ENCODE results near the gene IFITM5. TPM values are rescaled to one million over a fixed set of nuclear protein-coding genes. Genes with fewer than 3 reads are reported as not detected.

IFITM5 gene
- total and polyA plus RNA-seq, 9 of the 15 experiments (the other 6 are each of a cell fraction or from before 2014, with no cell fraction given): 0.19 TPM; not detected in 8

GRCh38 chr11:269146-269890 lies 30.0 kb downstream of the IFITM5 start (continued):
- TF ChIP-seq ZNF609 (CRISPR knock-in tag; IDR thresholded peaks at IDR 0.05; ENCODE audit: borderline replicate concordance) (no peak), EP400 (IDR thresholded peaks at IDR 0.05) (peak; percentile 85), GABPB1 (CRISPR knock-in tag; IDR thresholded peaks at IDR 0.05) (no peak), PKNOX1 (IDR thresholded peaks at IDR 0.05) (peak; percentile 90), MTF1 (CRISPR knock-in tag; IDR thresholded peaks at IDR 0.05; ENCODE audit: borderline replicate concordance) (no peak), CXXC5 (CRISPR knock-in tag; IDR thresholded peaks at IDR 0.05) (peak; percentile 72), SAFB2 (IDR thresholded peaks at IDR 0.05; ENCODE audit: borderline replicate concordance, low read depth, low read length, severe bottlenecking) (no peak), CEBPG (CRISPR knock-in tag; IDR thresholded peaks at IDR 0.05) (peak; percentile 99), CEBPG (tag; conservative IDR thresholded peaks at IDR 0.05 in 1 of 2, IDR thresholded peaks at IDR 0.05 in 1 of 2) (peak; percentile 99 to 100), TAF7 (tag; IDR thresholded peaks at IDR 0.05) (peak; percentile 38; the same call in 1 of the 2 replicates), HCFC1 (IDR thresholded peaks at IDR 0.05; ENCODE audit: low read depth, low read length) (no peak), MTA3 (IDR thresholded peaks at IDR 0.05; ENCODE audit: borderline replicate concordance) (no peak; the same call in 1 of the 2 replicates), HDAC2 (IDR thresholded peaks at IDR 0.05) (0 out of 2 replicates have a peak, but pooled peaks have one; percentile 11), SRSF9 (IDR thresholded peaks at IDR 0.05; ENCODE audit: borderline replicate concordance, low read depth, low read length) (no peak)
- TF ChIP-seq, protein P1, sequence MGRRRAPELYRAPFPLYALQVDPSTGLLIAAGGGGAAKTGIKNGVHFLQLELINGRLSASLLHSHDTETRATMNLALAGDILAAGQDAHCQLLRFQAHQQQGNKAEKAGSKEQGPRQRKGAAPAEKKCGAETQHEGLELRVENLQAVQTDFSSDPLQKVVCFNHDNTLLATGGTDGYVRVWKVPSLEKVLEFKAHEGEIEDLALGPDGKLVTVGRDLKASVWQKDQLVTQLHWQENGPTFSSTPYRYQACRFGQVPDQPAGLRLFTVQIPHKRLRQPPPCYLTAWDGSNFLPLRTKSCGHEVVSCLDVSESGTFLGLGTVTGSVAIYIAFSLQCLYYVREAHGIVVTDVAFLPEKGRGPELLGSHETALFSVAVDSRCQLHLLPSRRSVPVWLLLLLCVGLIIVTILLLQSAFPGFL (CRISPR knock-in tag; IDR thresholded peaks at IDR 0.05): no peak
- TF ChIP-seq, protein P2, sequence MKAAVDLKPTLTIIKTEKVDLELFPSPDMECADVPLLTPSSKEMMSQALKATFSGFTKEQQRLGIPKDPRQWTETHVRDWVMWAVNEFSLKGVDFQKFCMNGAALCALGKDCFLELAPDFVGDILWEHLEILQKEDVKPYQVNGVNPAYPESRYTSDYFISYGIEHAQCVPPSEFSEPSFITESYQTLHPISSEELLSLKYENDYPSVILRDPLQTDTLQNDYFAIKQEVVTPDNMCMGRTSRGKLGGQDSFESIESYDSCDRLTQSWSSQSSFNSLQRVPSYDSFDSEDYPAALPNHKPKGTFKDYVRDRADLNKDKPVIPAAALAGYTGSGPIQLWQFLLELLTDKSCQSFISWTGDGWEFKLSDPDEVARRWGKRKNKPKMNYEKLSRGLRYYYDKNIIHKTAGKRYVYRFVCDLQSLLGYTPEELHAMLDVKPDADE (conservative IDR thresholded peaks at IDR 0.05; ENCODE audit: control insufficient read depth, low read depth, low read length): no peak

All from K562 (cell line).